GM19351 (cell line): Measurements from ENCODE around the gene PSAP.

ENCODE experiments used
- ATAC-seq: cut with Tn5 transposase; IDR thresholded peaks from one replicate; pipeline ENCODE4 v1.9.1; 2021; ENCODE audit warnings: mild to moderate bottlenecking, moderate library complexity; ENCODE audit not compliant: unreplicated experiment

The PSAP gene

DNA sequence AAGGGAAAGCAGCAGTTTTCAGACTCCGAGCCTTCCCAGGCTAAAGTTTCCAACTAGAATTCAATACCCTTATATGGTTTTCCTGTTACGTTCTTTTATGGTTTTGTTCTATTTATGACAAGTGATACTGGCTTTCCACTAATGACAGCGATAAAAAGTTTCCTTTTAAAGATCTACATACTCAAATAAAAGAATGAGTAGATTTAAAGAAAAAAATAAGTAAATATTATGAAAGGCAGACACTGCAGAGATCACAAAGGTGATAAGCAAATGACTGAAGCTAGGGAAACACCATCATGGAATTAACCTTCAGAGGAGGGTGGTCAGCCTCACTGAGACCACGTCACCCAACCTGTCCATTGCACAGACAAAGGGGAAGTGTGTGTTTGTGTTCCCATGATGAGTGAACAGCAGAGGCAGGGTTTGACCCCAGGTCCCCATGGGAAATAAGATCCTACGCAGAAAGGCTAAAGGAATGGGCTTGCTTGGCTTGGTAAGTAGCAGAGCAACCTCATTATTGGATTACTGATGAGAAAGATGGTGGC lies 81.7 kb downstream of the PSAP start:
- ATAC-seq = no peak

DNA sequence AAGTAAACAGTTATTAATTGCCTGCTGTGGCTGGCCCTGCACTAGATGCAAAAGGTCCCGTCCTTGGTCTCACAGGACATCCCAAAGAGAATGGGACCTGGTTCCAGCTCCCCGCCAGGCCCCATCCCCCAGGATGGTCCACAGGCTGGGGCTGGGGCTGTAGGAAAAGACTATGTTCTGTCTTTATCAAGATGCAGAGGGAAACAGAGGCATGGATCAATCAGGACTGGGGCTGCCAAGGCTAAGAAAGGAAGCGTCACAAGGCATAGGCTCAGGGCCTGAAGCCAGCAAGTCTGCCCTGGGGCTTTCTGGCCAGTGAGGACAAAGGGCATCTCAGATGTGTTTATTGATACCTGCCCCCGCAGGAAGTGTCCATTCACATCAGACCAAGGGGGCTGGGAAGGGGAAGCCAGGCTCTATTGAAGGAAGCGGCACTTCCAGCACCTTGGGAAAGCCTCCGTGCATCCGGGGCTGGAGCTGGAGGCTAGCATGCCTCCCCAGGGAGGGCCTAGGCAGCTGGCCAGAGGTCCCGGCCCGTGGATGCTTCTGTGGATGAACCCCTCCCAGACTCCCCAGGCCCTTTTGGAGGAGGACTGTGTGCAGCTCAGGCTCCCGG lies 83.5 kb downstream of the PSAP start:
- no peak for ATAC-seq

DNA sequence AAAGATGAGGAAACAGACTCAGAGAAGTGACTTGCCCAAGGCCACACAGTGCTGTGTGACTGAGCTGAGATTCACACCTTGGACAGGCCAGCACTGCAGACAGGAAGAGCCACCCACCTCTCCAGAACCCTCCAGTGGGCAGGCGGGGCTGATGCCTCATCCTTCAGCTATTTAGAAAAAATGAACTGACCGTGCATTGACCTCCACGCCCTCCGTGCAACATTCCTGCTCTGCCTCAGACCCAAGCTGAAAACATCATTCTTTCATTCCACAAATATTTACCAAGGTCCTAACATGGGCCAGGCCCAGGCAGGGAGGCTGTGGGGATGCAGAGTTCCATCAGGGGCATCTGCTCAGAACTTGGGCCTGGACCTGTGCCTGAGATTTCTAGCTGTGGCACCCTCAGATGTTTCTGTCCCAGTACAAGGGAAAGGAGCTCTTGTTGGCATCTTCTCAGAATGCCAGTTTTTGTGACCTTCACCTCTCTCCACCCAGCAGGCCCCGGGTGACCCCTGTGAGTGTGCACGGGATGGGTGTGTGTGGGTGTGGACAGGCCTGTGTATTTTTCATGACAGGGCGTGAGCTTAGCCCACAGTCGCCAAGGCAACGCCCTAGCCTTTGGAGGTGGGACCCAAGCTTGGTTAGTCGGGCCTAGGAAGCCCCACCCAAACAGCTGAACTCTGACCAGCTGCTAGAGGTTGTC lies 84.2 kb downstream of the PSAP start:
- no peak for ATAC-seq
